ENCODE data around the gene PARD3.

Gene PARD3

DNA sequence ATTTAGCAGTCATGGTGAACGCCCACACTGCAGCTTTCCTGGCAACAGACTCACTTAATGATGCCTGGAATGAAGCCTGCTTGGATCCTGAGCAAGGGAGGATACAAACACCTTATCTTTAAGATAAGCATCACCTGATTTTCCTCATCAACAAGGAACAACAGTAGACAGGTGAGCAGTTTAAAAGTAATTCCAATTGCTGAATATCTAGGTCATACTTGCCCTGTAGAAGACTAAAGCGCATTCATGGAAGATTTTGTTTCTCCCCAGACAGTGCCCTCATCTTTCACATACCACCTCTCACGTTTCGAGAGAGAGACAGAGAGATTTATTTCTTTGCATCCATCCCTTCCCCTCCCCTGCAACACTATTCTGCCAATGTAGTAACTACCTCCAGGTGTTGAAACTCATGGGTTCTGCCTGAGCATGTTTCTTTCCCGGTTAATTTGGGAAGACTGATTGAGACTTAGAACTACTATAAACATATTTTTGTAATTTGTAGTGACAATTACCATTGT is 660.7 kb downstream of the PARD3 start:
- H3K9me3 ChIP-seq (ENCODE audit: severe bottlenecking) = no peaks in the 10 kb centered on the region
- no peak overlapping the region for H3K4me3 ChIP-seq (ENCODE audit: low read depth, low read length)
- H3K36me3 ChIP-seq = no peaks in the 10 kb centered on the region
- H3K27ac ChIP-seq = no peak overlapping the region
- TF ChIP-seq, protein P1, sequence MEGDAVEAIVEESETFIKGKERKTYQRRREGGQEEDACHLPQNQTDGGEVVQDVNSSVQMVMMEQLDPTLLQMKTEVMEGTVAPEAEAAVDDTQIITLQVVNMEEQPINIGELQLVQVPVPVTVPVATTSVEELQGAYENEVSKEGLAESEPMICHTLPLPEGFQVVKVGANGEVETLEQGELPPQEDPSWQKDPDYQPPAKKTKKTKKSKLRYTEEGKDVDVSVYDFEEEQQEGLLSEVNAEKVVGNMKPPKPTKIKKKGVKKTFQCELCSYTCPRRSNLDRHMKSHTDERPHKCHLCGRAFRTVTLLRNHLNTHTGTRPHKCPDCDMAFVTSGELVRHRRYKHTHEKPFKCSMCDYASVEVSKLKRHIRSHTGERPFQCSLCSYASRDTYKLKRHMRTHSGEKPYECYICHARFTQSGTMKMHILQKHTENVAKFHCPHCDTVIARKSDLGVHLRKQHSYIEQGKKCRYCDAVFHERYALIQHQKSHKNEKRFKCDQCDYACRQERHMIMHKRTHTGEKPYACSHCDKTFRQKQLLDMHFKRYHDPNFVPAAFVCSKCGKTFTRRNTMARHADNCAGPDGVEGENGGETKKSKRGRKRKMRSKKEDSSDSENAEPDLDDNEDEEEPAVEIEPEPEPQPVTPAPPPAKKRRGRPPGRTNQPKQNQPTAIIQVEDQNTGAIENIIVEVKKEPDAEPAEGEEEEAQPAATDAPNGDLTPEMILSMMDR (IDR thresholded peaks at IDR 0.05; ENCODE audit: low read depth, low read length) = no peak
- H3K27me3 ChIP-seq (ENCODE audit: insufficient read depth, low read depth, severe bottlenecking) = no peaks in the 10 kb centered on the region
- no peak for DNase-seq

DNA sequence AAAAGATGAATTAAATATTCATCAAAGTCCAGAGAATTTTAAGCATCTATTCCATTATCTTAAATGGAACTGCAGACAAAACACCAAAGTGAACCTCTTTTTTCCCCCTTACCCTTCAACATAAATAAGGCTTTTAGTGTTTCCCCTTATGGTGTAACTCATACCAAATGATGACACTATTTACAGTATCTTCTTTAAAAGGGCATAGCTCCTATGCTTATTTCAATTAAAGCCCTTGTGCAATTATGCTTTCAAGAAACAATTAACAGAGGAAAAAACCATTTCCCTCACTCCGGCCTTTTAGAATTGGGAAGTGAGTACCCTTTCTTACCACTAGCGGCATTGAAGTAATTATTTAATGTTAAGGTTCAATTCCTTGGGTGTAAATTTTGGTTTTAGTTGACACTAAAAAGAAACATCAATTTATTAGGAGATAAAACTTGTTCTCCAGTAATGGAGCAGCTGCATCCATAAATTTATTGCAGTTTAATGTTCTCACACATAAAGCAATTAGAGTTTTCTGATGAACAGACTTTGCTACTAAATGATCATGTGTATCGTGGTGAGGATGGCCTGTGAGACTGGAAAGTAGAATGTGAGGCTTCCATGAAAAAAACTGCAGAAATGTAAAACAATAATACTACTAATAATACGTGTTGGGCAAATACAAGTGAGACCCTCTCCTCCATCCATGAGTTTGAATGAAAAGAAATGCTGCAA is 661.3 kb downstream of the PARD3 start:
- Histone ChIP-seq H3K27me3 (ENCODE audit: insufficient read depth, low read depth, severe bottlenecking) (no peaks in the 10 kb centered on the region), H3K36me3 (no peaks in the 10 kb centered on the region), H3K27ac (no peak overlapping the region), H3K4me3 (ENCODE audit: low read depth, low read length) (no peak overlapping the region), H3K9me3 (ENCODE audit: severe bottlenecking) (no peaks in the 10 kb centered on the region)
- no peak for DNase-seq
- TF ChIP-seq, protein P1 (IDR thresholded peaks at IDR 0.05; ENCODE audit: low read depth, low read length) = no peak

DNA sequence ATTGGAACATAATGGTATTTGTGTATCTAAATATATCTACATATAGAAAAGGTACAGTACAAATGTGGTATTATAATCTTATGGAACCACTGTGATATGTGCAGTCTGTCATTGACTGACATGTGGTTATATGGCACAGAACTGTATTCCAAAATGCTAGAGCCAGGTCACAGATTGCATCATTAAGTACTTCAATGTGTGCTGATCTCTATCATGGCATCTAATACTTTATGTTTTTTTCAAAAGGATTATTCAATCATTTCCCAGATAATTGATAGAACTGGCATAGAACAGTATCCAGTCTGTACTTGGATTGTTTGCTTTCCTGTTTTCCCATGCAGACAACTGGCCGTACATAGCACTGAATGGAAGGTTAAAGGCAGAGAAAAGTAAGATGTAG is 662.7 kb downstream of the PARD3 start:
- Histone ChIP-seq H3K27ac (no peak overlapping the region), H3K9me3 (ENCODE audit: severe bottlenecking) (no peaks in the 10 kb centered on the region), H3K36me3 (no peaks in the 10 kb centered on the region), H3K4me3 (ENCODE audit: low read depth, low read length) (no peak overlapping the region), H3K27me3 (ENCODE audit: insufficient read depth, low read depth, severe bottlenecking) (no peaks in the 10 kb centered on the region)
- TF ChIP-seq, protein P1 (IDR thresholded peaks at IDR 0.05; ENCODE audit: low read depth, low read length) = no peak
- no peak for DNase-seq

DNA sequence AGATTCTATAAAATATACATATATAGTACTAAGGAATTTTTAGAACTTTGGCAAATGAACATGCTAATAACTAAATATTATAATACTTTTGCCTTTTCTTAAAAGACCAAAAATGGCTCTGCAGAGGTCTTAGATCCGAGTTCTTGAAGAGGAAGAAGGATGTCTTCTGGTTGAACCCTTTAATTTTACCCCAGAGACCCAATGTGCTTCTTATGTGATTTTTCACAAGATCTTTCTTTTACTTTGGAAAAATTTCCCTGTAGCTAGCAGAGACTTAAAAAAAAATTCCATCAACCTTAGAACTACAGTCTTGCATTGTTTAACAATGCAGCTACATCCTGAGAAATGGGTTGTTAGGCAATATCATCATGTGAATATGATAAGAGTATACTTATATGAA is 663.2 kb downstream of the PARD3 start:
- no peaks in the 10 kb centered on the region for H3K36me3 ChIP-seq
- TF ChIP-seq, protein P1 (IDR thresholded peaks at IDR 0.05; ENCODE audit: low read depth, low read length) = no peak
- H3K27me3 ChIP-seq (ENCODE audit: insufficient read depth, low read depth, severe bottlenecking) = no peaks in the 10 kb centered on the region

DNA sequence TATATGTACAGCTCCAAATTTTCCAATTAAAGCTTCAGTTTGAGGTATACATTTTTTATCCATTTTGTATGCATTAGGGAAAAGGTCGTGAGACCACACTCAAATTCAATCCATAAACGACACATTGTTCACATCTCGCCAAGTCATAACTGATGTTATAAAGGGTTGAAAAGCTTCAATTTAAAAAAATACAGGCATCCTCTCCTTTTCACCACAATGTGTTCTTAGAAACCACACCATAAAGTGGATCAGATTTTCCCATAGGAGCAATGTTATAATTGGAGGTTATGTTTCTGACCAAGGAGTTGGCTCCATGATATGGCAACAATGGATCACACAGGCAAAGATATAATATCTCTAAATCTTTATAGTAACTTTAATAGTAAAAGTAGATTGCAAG is 663.6 kb downstream of the PARD3 start:
- no peak overlapping the region for H3K4me3 ChIP-seq (ENCODE audit: low read depth, low read length)
- no peak for DNase-seq
- TF ChIP-seq, protein P1 (IDR thresholded peaks at IDR 0.05; ENCODE audit: low read depth, low read length) = no peak
- H3K9me3 ChIP-seq (ENCODE audit: severe bottlenecking) = no peaks in the 10 kb centered on the region
- no peaks in the 10 kb centered on the region for H3K27me3 ChIP-seq (ENCODE audit: insufficient read depth, low read depth, severe bottlenecking)
- no peaks in the 10 kb centered on the region for H3K36me3 ChIP-seq
- H3K27ac ChIP-seq = no peak overlapping the region

More for the DNA sequence above, 663.2 kb downstream of the PARD3 start:
- Histone ChIP-seq H3K4me3 (ENCODE audit: low read depth, low read length) (no peak overlapping the region), H3K27ac (no peak overlapping the region), H3K9me3 (ENCODE audit: severe bottlenecking) (no peaks in the 10 kb centered on the region)
- no peak for DNase-seq

DNA sequence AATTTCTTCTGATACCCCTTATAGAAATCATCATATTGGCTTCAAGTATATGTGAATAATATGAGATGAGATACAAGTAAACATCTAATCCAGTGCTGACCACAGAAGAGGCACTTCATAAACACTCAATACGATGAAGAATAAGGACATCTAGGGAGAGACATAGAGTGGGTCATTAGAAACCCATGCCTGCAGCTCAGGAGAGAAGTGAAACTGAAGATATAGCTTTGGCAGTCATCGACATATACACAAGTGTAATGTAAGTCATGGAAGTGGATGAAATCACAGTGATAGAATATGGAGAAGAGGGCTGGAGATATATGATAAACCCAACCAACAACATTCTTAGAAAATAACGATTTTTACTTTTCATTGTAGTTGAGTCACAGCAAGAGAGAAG is 665.0 kb downstream of the PARD3 start:
- H3K36me3 ChIP-seq = no peaks in the 10 kb centered on the region
- TF ChIP-seq, protein P1 (IDR thresholded peaks at IDR 0.05; ENCODE audit: low read depth, low read length) = no peak
- no peak for DNase-seq
- no peak overlapping the region for H3K27ac ChIP-seq
- H3K27me3 ChIP-seq (ENCODE audit: insufficient read depth, low read depth, severe bottlenecking) = no peaks in the 10 kb centered on the region
- no peak overlapping the region for H3K4me3 ChIP-seq (ENCODE audit: low read depth, low read length)
- no peaks in the 10 kb centered on the region for H3K9me3 ChIP-seq (ENCODE audit: severe bottlenecking)

Data from WERI-Rb-1 (cell line).